A549 (cell line): Measurements from ENCODE around the gene DISP2. TPM values are rescaled to one million over a fixed set of nuclear protein-coding genes. Genes with fewer than 3 reads are reported as not detected.

Experiments used
- ATAC-seq, 2 experiments: fragments of 200-7000 bp in 1 of 2; fragments of >200 bp in 1 of 2; cut with Nextera tagmentation in 1 of 2; cut with Tn5 transposase in 1 of 2; 3 replicates each; pipeline versions ENCODE4 v1.8.0 to v1.9.1; 2018 to 2020; ENCODE audit warnings: mild to moderate bottlenecking in 1 of 2, moderate library complexity in 1 of 2
- CTCF ChIA-PET: fragments of 300-600 bp; sonication (Branson Sonifier 250); formaldehyde crosslinking; extraction: SDS; loops from one replicate; lab custom pipeline; 2021; ENCODE audit warnings: antibody characterized with exemption, inconsistent platforms; lab: Yijun Ruan, JAX
- POLR2A ChIA-PET: fragments of 350-600 bp; formaldehyde crosslinking; extraction: SDS; loops from one replicate; lab custom pipeline; 2021; ENCODE audit warnings: antibody characterized with exemption, inconsistent platforms; lab: Yijun Ruan, JAX
- DNase-seq, 2 experiments: peaks; one replicate each; pipeline versions ENCODE4 v3.0.0 to v3.0.0-alpha.2; 2011 to 2016; ENCODE audit warnings: low read depth in 1 of 2, low spot score in 1 of 2
- FAIRE-seq: peaks from 2 replicates; lab custom pipeline; 2011; peaks lifted over from hg19 to GRCh38; lab: Jason Lieb, UNC
- H3K27ac ChIP-seq, 2 experiments: fragments of >200 bp; sonication (Bioruptor Twin); formaldehyde crosslinking; 3 replicates each; pipeline ENCODE4 v1.5.1; 2016 to 2017
- H3K4me1 ChIP-seq: fragments of >200 bp; sonication (Bioruptor Twin); formaldehyde crosslinking; 3 replicates; pipeline ENCODE4 v1.6.1; 2016
- H3K4me2 ChIP-seq: fragments of >200 bp; sonication (Bioruptor Twin); formaldehyde crosslinking; 3 replicates; pipeline ENCODE4 v1.6.1; 2016
- H3K4me3 ChIP-seq: fragments of >200 bp; sonication (Bioruptor Twin); formaldehyde crosslinking; 3 replicates; pipeline ENCODE4 v1.5.1; 2016
- H3K9me3 ChIP-seq: fragments of >200 bp; sonication (Bioruptor Twin); formaldehyde crosslinking; 3 replicates; pipeline ENCODE4 v1.6.1; 2016
- BHLHE40 ChIP-seq: IDR thresholded peaks from 2 replicates; pipeline ENCODE4 v1.6.1; 2012; ENCODE audit warnings: low read depth, low read length, inconsistent platforms
- EHF ChIP-seq: fragments of 250-450 bp; sonication (Bioruptor Pico); IDR thresholded peaks from 2 replicates; pipeline ENCODE4 v1.5.0; 2020; ENCODE audit warnings: mild to moderate bottlenecking
- EP300 ChIP-seq, 2 experiments: fragments of >200 bp; sonication (Bioruptor Twin); formaldehyde crosslinking; IDR thresholded peaks; 2 replicates in 1 of 2; 3 replicates in 1 of 2; pipeline ENCODE4 v1.6.1; 2016 to 2017
- FOSL2 ChIP-seq, 2 experiments: fragments of 450-650 bp in 1 of 2; fragments of >200 bp in 1 of 2; sonication (Bioruptor Twin) in 1 of 2; formaldehyde crosslinking; IDR thresholded peaks; 2 replicates each; pipeline versions ENCODE4 v1.5.0 to v1.6.1; 2016 to 2020; ENCODE audit warnings: mild to moderate bottlenecking in 1 of 2, moderate library complexity in 1 of 2
- FOXS1 ChIP-seq: fragments of 250-450 bp; sonication (Bioruptor Pico); IDR thresholded peaks from 2 replicates; pipeline ENCODE4 v1.5.0; 2020; ENCODE audit warnings: mild to moderate bottlenecking, moderate library complexity
- HEYL ChIP-seq: fragments of 250-450 bp; sonication (Bioruptor Pico); IDR thresholded peaks from 2 replicates; pipeline ENCODE4 v1.8.0; 2021; ENCODE audit warnings: mild to moderate bottlenecking, moderate library complexity
- HOXA7 ChIP-seq: fragments of 250-450 bp; sonication (Bioruptor Pico); IDR thresholded peaks from 2 replicates; pipeline ENCODE4 v1.5.0; 2020; ENCODE audit warnings: mild to moderate bottlenecking, moderate library complexity
- NPAS2 ChIP-seq: fragments of 250-450 bp; sonication (Bioruptor Pico); IDR thresholded peaks from 2 replicates; pipeline ENCODE4 v1.8.0; 2022; ENCODE audit warnings: mild to moderate bottlenecking, moderate library complexity, borderline replicate concordance
- PHF8 ChIP-seq: fragments of 200-600 bp; sonication (generic); IDR thresholded peaks from 2 replicates; pipeline ENCODE4 v1.6.1; 2016; ENCODE audit warnings: low read depth, mild to moderate bottlenecking, antibody characterized with exemption, moderate library complexity, borderline replicate concordance
- POLR2A ChIP-seq: IDR thresholded peaks from 2 replicates; pipeline ENCODE4 v1.6.1; 2012; ENCODE audit warnings: mild to moderate bottlenecking, low read length
- RAD21 ChIP-seq, 2 experiments: fragments of >200 bp in 1 of 2; sonication (Bioruptor Twin) in 1 of 2; formaldehyde crosslinking in 1 of 2; IDR thresholded peaks in 1 of 2; conservative IDR thresholded peaks in 1 of 2; 2 replicates in 1 of 2; 3 replicates in 1 of 2; pipeline ENCODE4 v1.6.1; 2012 to 2018; ENCODE audit warnings: inconsistent platforms in 1 of 2
- SMC3 ChIP-seq: fragments of >200 bp; sonication (Bioruptor Twin); formaldehyde crosslinking; IDR thresholded peaks from 3 replicates; pipeline ENCODE4 v1.6.1; 2018; ENCODE audit warnings: inconsistent platforms
- SREBF2 ChIP-seq: fragments of 450-650 bp; IDR thresholded peaks from 2 replicates; pipeline ENCODE4 v1.6.1; 2014; ENCODE audit warnings: mild to moderate bottlenecking, moderate library complexity
- WGBS: methylation state at CpG from one replicate; pipeline ENCODE4 v1.1.6; 2017; ENCODE audit errors: missing lambda C conversion rate; 5-methylcytosine and 5-hydroxymethylcytosine counted together
- polyA plus RNA-seq, 4 experiments: library from polyadenylated mRNA; depleted of rRNA in 3 of 4; stranded (reverse); fragments of >200 nt; fragmentation: RNase III in 1 of 4; extraction: RNeasy Plus Mini Kit Qiagen cat#74134 plus additional on column Dnase treatment in 1 of 4; gene quantifications; 2 replicates in 3 of 4; 3 replicates in 1 of 4; pipeline ENCODE4 v1.2.3, GENCODE V29; 2011 to 2017
- TF ChIP-seq, protein P1 (sequence below): IDR thresholded peaks from 2 replicates; pipeline ENCODE4 v1.6.1; 2012; ENCODE audit warnings: low read depth, borderline replicate concordance
- TF ChIP-seq, protein P2 (sequence below): fragments of >200 bp; sonication (Bioruptor Twin); formaldehyde crosslinking; IDR thresholded peaks from 3 replicates; pipeline ENCODE4 v1.5.1; 2016
- TF ChIP-seq, protein P3 (sequence below): IDR thresholded peaks from 2 replicates; pipeline ENCODE4 v1.6.1; 2012

Gene DISP2
- polyA plus RNA-seq, 2 of the 4 experiments (the other 2 are of a cell fraction) = 0.26 to 0.56 TPM

DNA sequence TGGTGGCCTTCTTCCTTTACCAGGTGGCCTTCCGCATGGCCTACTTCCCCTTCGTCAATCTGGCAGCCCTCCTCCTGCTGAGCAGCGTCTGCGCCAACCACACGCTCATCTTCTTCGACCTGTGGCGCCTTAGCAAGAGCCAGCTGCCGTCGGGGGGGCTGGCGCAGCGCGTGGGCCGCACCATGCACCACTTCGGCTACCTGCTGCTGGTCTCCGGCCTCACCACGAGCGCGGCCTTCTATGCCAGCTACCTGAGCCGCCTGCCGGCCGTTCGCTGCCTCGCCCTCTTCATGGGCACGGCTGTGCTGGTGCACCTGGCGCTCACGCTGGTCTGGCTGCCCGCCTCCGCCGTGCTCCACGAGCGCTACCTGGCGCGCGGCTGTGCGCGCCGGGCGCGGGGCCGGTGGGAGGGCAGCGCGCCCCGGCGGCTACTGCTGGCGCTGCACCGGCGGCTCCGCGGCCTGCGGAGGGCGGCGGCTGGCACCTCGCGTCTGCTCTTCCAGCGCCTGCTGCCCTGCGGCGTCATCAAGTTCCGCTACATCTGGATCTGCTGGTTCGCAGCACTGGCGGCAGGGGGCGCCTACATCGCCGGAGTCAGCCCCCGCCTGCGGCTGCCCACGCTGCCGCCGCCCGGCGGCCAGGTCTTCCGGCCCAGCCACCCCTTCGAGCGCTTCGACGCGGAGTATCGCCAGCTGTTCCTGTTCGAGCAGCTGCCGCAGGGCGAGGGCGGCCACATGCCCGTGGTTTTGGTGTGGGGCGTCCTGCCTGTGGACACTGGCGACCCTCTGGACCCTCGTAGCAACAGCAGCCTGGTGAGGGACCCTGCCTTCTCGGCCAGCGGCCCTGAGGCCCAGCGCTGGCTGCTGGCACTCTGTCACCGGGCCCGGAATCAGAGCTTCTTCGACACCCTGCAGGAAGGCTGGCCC, 9.9 kb downstream of the DISP2 start:
- peak; percentile 61 for TF ChIP-seq SMC3
- TF ChIP-seq RAD21 (conservative IDR thresholded peaks at IDR 0.05 in 1 of 2, IDR thresholded peaks at IDR 0.05 in 1 of 2) = peak; percentile 35 to 62
- TF ChIP-seq, protein P1, sequence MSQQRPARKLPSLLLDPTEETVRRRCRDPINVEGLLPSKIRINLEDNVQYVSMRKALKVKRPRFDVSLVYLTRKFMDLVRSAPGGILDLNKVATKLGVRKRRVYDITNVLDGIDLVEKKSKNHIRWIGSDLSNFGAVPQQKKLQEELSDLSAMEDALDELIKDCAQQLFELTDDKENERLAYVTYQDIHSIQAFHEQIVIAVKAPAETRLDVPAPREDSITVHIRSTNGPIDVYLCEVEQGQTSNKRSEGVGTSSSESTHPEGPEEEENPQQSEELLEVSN = peak; percentile 94
- no peak for TF ChIP-seq HEYL (CRISPR knock-in tag)
- TF ChIP-seq, protein P2, sequence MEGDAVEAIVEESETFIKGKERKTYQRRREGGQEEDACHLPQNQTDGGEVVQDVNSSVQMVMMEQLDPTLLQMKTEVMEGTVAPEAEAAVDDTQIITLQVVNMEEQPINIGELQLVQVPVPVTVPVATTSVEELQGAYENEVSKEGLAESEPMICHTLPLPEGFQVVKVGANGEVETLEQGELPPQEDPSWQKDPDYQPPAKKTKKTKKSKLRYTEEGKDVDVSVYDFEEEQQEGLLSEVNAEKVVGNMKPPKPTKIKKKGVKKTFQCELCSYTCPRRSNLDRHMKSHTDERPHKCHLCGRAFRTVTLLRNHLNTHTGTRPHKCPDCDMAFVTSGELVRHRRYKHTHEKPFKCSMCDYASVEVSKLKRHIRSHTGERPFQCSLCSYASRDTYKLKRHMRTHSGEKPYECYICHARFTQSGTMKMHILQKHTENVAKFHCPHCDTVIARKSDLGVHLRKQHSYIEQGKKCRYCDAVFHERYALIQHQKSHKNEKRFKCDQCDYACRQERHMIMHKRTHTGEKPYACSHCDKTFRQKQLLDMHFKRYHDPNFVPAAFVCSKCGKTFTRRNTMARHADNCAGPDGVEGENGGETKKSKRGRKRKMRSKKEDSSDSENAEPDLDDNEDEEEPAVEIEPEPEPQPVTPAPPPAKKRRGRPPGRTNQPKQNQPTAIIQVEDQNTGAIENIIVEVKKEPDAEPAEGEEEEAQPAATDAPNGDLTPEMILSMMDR = peak; percentile 81
- TF ChIP-seq BHLHE40 = no peak
- TF ChIP-seq, protein P3, sequence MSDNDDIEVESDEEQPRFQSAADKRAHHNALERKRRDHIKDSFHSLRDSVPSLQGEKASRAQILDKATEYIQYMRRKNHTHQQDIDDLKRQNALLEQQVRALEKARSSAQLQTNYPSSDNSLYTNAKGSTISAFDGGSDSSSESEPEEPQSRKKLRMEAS = peak; percentile 93
- TF ChIP-seq, all 56 proteins: peak for 5
- Histone ChIP-seq H3K9me3 (no peaks in the 10 kb centered on the region), H3K4me3 (peak overlapping the region; percentile 33), H3K4me1 (0 out of 3 replicates have a peak, but pooled peaks cover 7% of the 10 kb centered on the region), H3K4me2 (peak overlapping the region; percentile 82), H3K27ac (peak overlapping the region; percentile 55 to 87; a peak in 5 of 6 replicates)
- FAIRE-seq (no peak), DNase-seq (peak; percentile 70 to 87), ATAC-seq (peak; percentile 88 to 92)
- ChIA-PET POLR2A (no interaction called here), CTCF (interaction anchor here (0.7 to 9.5 kb wide), 28 partner anchors 8 to 259 kb away, joined by 3 to 135 read pairs (median 6); partner anchors contain the start of genes BMF, CCDC9B, DISP2 and INAFM2)
- 87% methylated on average over 6 of the region's 91 CpGs for WGBS

- FAIRE-seq = no peak
These were observed 10.9 kb downstream of the DISP2 start for GRCh38 chr15:40368719-40369473.

GRCh38 chr15:40369474-40369869, 11.5 kb downstream of the DISP2 start:
- ATAC-seq (no peak), FAIRE-seq (no peak), DNase-seq (no peak)
- H3K4me1 ChIP-seq = 0 out of 3 replicates have a peak, but pooled peaks cover 7% of the 10 kb centered on the region
- H3K4me3 ChIP-seq = no peak overlapping the region
- no peaks in the 10 kb centered on the region for H3K9me3 ChIP-seq
- WGBS = 91% methylated on average over 4 of the region's 10 CpGs
- no peak overlapping the region for H3K27ac ChIP-seq
- TF ChIP-seq FOSL2 (IDR thresholded peaks at IDR 0.05) = no peak
- TF ChIP-seq FOSL2 (CRISPR knock-in tag; IDR thresholded peaks at IDR 0.05) = no peak
- no peak for TF ChIP-seq HOXA7 (CRISPR knock-in tag)
- no peak for TF ChIP-seq FOXS1
- TF ChIP-seq EP300 (IDR thresholded peaks at IDR 0.05) = no peak
- no peak for TF ChIP-seq RAD21 (conservative IDR thresholded peaks at IDR 0.05 in 1 of 2, IDR thresholded peaks at IDR 0.05 in 1 of 2)
- no peak for TF ChIP-seq NPAS2
- TF ChIP-seq PHF8 = no peak
- CTCF ChIA-PET = interaction anchor here (0.5 to 9.5 kb wide), 15 partner anchors 9 to 310 kb away, joined by 3 to 135 read pairs (median 6); partner anchors contain the start of genes CCDC9B, DISP2, IVD and PHGR1
- POLR2A ChIA-PET = no interaction called here
- H3K4me2 ChIP-seq = no peak overlapping the region

More at GRCh38 chr15:40368719-40369473, 10.9 kb downstream of the DISP2 start:
- H3K9me3 ChIP-seq = no peaks in the 10 kb centered on the region
- peak overlapping the region; percentile 82; the same call in 2 of the 3 replicates for H3K4me2 ChIP-seq
- CTCF ChIA-PET = interaction anchor here (0.5 to 9.5 kb wide), 26 partner anchors 8 to 310 kb away, joined by 3 to 135 read pairs (median 6); partner anchors contain the start of genes BMF, CCDC9B, DISP2 and INAFM2
- no peak for DNase-seq
- TF ChIP-seq POLR2A = no peak
- no peak for TF ChIP-seq SREBF2
- TF ChIP-seq EHF (CRISPR knock-in tag) = no peak
- H3K4me3 ChIP-seq = no peak overlapping the region
- no peak for ATAC-seq
- 91% methylated on average over 15 of the region's 24 CpGs for WGBS
- POLR2A ChIA-PET = no interaction called here
- peak overlapping the region in 1 of 2 experiments; percentile 87; a peak in 3 of 6 replicates for H3K27ac ChIP-seq
- H3K4me1 ChIP-seq = 0 out of 3 replicates have a peak, but pooled peaks cover 7% of the 10 kb centered on the region
